Naive thymus-derived CD4-positive, alpha-beta T cell (primary cell): ENCODE results near the gene ANKRD10. TPM values are rescaled to one million over a fixed set of nuclear protein-coding genes. Genes with fewer than 3 reads are reported as not detected.

Experiments
- ATAC-seq: fragments of 150-1000 bp; cut with Tn5 transposase; 2 replicates; pipeline ENCODE4 v1.10.0; 2021; ENCODE audit warnings: mild to moderate bottlenecking, moderate library complexity
- CTCF ChIA-PET: fragments of 350-600 bp; sonication (Branson Sonifier 250); formaldehyde crosslinking; loops from one replicate; lab custom pipeline; 2021; ENCODE audit warnings: antibody characterized with exemption; lab: Charles Lee
- POLR2A ChIA-PET: fragments of 350-600 bp; sonication (Branson Sonifier 250); formaldehyde crosslinking; loops from one replicate; lab custom pipeline; 2021; ENCODE audit warnings: antibody characterized with exemption, inconsistent platforms; lab: Charles Lee
- DNase-seq, 9 donors: peaks; one replicate each; pipeline versions ENCODE4 v3.0.0 to v3.0.0-alpha.2; 2020 to 2022; ENCODE audit warnings: mixed read lengths in 1 of 9
- H3K27ac ChIP-seq: one replicate; pipeline ENCODE4 v1.7.0; 2013; ENCODE audit warnings: mild to moderate bottlenecking, low read depth, low read length, moderate library complexity
- H3K27me3 ChIP-seq, 2 donors: one replicate each; pipeline ENCODE4 v1.7.0; 2013; ENCODE audit warnings: low read length in 2 of 2, mild to moderate bottlenecking in 2 of 2, moderate library complexity in 2 of 2; ENCODE audit not compliant: control insufficient read depth in 2 of 2, insufficient read depth in 2 of 2
- H3K36me3 ChIP-seq, 3 experiments: 1 replicate in 2 of 3; 2 replicates in 1 of 3; pipeline ENCODE4 v1.7.0; 2013; ENCODE audit warnings: low read length in 3 of 3, mild to moderate bottlenecking in 3 of 3, moderate library complexity in 1 of 3; ENCODE audit not compliant: insufficient read depth in 3 of 3, control insufficient read depth in 2 of 3
- H3K4me1 ChIP-seq, 2 donors: one replicate each; pipeline ENCODE4 v1.7.0; 2013; ENCODE audit warnings: low read length in 2 of 2, mild to moderate bottlenecking in 2 of 2, moderate library complexity in 1 of 2; ENCODE audit not compliant: control insufficient read depth in 2 of 2, insufficient read depth in 2 of 2
- H3K4me3 ChIP-seq: 2 replicates; pipeline ENCODE4 v1.7.0; 2013; ENCODE audit warnings: mild to moderate bottlenecking, low read length
- H3K9me3 ChIP-seq, 3 experiments: 1 replicate in 2 of 3; 2 replicates in 1 of 3; pipeline ENCODE4 v1.7.0; 2013; ENCODE audit warnings: low read length in 3 of 3; ENCODE audit not compliant: control insufficient read depth in 2 of 3
- H3K27ac Mint-ChIP-seq, 9 donors: one replicate each; pipeline ENCODE4 v1.8.0; 2020 to 2022; ENCODE audit warnings: mixed read lengths in 9 of 9, mild to moderate bottlenecking in 8 of 9, moderate library complexity in 5 of 9, inconsistent platforms in 2 of 9
- H3K27me3 Mint-ChIP-seq, 5 donors: one replicate each; pipeline ENCODE4 v1.8.0; 2021 to 2022; ENCODE audit warnings: mixed read lengths in 5 of 5, mild to moderate bottlenecking in 1 of 5
- H3K36me3 Mint-ChIP-seq, 5 donors: one replicate each; pipeline ENCODE4 v1.8.0; 2020 to 2022; ENCODE audit warnings: mixed read lengths in 5 of 5, mild to moderate bottlenecking in 3 of 5, inconsistent platforms in 1 of 5
- H3K4me1 Mint-ChIP-seq, 7 donors: one replicate each; pipeline ENCODE4 v1.8.0; 2020 to 2022; ENCODE audit warnings: mixed read lengths in 7 of 7, mild to moderate bottlenecking in 3 of 7, inconsistent platforms in 1 of 7
- H3K4me3 Mint-ChIP-seq, 10 donors: one replicate each; pipeline ENCODE4 v1.8.0; 2020 to 2022; ENCODE audit warnings: mild to moderate bottlenecking in 10 of 10, mixed read lengths in 10 of 10, moderate library complexity in 6 of 10, inconsistent platforms in 2 of 10
- H3K9me3 Mint-ChIP-seq, 11 donors: one replicate each; pipeline ENCODE4 v1.8.0; 2020 to 2022; ENCODE audit warnings: mixed read lengths in 11 of 11, mild to moderate bottlenecking in 4 of 11, inconsistent platforms in 1 of 11, moderate library complexity in 1 of 11
- intact Hi-C, 2 donors: fragments of 100-400 bp; cut with micrococcal nuclease; formaldehyde crosslinking; loops; one replicate each; pipeline ENCODE4 v1.15.1; 2023
- polyA plus RNA-seq, 2 donors: library from polyadenylated mRNA; unstranded; fragments of 300-500 nt; fragmentation: Illumina TruSeq; gene quantifications; one replicate each; pipeline ENCODE4 v1.2.3, GENCODE V29; 2021
- total RNA-seq, 6 experiments: library from RNA in 5 of 6; stranded (reverse) in 5 of 6; gene quantifications; 1 replicate in 5 of 6; 2 replicates in 1 of 6; pipeline ENCODE4 v1.2.3 and lab custom pipeline; 2021 to 2026

ANKRD10 gene
- total and polyA plus RNA-seq, 7 experiments from 2014 or later, result 53.2 to 155 (median 130) TPM

DNA sequence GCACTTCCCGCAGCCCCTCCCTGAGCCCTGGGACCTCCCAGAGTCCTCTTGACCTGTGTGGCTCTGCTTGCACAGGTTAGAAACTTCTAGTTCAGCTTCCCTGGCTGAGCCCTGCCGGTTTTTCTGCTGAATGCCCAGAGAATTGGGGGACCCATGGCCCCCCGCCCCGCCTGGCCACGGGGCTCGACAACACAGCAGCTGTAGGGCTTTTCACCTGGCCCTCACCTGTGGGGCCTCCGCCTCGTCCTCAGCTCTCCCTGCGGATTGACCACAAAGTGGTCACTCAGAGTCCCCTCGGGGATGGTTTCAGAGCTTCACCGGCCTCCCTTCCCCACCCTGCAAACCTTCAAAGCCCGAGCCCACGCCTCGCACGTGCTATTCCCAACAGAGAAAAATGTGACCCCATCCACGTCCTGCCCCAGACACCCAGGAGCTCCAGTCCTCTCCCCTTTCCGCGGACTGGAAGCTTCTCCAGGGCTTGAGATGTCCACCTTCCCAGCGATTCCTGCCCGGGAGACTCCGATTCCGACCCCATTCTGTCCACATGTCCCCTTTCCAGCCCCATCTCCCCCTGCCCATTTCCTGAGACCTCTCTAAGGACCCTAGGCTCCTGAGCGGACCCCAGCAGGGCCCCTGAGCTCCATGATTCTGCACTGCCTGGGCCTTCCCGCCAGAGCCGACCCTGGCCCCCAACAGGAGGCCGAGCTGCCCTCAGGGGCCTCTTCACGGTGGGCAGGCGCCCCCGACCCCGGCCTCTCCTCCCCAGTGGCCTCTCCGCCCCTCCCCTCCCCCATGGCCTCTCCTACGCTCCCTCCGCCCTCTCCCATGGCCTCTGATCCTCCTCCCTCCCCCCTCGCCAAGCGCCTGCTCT, 41.9 kb downstream of the ANKRD10 start:
- ChIA-PET POLR2A (no interaction called here), CTCF (no interaction called here)
- Histone ChIP-seq H3K9me3 (no peaks in the 10 kb centered on the region), H3K27ac (no peak overlapping the region), H3K27me3 (peaks cover 0 to 6% of the 10 kb centered on the region in 2 donors), H3K4me3 (no peak overlapping the region), H3K36me3 (no peaks in the 10 kb centered on the region), H3K4me1 (peaks cover 0 to 10% of the 10 kb centered on the region in 2 donors)
- Mint-ChIP-seq H3K36me3 (peaks cover 0 to 4% (median 0%) of the 10 kb centered on the region in 5 donors), H3K9me3 (no peaks in the 10 kb centered on the region), H3K4me3 (peak overlapping the region in 1 of 10 donors; percentile 21), H3K27ac (peak overlapping the region in 1 of 9 donors; percentile 43), H3K27me3 (peaks cover 21 to 44% (median 26%) of the 10 kb centered on the region in 5 donors), H3K4me1 (peaks cover 0 to 16% (median 9%) of the 10 kb centered on the region in 7 donors)
- ATAC-seq, result no peak
- DNase-seq, result no peak
- intact Hi-C loops, result no loop called here

DNA sequence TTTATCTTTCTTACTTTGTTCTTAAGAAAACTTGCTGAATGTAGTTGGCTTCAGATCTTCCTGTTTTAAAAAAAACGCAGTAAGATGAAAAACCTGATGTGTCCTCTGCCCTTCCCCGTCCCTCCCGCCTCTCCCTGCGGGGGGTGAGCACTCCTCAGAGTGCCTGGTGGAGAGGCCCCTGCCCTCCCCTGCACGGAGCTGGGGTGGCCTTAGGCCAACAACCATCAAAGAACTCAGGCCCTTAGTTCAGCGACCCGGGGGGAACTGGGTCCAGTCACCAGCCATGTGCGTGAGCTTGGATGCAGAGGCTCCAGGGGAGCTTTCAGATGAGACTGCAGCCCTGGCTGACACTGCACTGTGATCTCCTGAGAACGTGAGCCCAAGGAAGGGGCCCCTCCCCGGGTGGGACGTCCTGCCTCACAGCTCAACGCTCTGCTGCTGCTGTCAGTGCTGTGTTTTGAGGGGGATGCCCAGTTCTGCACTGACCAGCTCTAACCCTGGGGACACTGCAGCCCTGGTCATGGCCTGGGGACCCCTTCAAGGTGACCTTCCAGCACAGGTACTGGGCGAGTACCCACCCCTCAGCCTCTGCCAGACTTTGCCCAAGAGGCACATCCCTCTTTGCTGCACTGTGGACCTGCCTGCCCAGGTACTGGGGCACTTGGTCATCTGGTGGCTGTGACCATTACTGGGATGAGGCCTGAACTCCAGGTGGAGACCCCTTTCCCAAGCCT, 42.7 kb downstream of the ANKRD10 start:
- peaks cover 0 to 16% (median 9%) of the 10 kb centered on the region in 7 donors for H3K4me1 Mint-ChIP-seq
- H3K27me3 Mint-ChIP-seq, result peaks cover 29 to 49% (median 33%) of the 10 kb centered on the region in 5 donors
- ATAC-seq (no peak), DNase-seq (no peak)
- H3K36me3 Mint-ChIP-seq, result peaks cover 0 to 4% (median 2%) of the 10 kb centered on the region in 5 donors
- peaks cover 0 to 6% of the 10 kb centered on the region in 2 donors for H3K27me3 ChIP-seq
- intact Hi-C loops, result no loop called here
- H3K27ac ChIP-seq, result no peak overlapping the region
- H3K27ac Mint-ChIP-seq, result no peak overlapping the region
- no peaks in the 10 kb centered on the region for H3K36me3 ChIP-seq
- H3K4me1 ChIP-seq, result peaks cover 0 to 10% of the 10 kb centered on the region in 2 donors
- no peaks in the 10 kb centered on the region for H3K9me3 Mint-ChIP-seq
- H3K4me3 ChIP-seq, result no peak overlapping the region
- no peak overlapping the region for H3K4me3 Mint-ChIP-seq
- ChIA-PET CTCF (no interaction called here), POLR2A (no interaction called here)
- H3K9me3 ChIP-seq, result no peaks in the 10 kb centered on the region

DNA sequence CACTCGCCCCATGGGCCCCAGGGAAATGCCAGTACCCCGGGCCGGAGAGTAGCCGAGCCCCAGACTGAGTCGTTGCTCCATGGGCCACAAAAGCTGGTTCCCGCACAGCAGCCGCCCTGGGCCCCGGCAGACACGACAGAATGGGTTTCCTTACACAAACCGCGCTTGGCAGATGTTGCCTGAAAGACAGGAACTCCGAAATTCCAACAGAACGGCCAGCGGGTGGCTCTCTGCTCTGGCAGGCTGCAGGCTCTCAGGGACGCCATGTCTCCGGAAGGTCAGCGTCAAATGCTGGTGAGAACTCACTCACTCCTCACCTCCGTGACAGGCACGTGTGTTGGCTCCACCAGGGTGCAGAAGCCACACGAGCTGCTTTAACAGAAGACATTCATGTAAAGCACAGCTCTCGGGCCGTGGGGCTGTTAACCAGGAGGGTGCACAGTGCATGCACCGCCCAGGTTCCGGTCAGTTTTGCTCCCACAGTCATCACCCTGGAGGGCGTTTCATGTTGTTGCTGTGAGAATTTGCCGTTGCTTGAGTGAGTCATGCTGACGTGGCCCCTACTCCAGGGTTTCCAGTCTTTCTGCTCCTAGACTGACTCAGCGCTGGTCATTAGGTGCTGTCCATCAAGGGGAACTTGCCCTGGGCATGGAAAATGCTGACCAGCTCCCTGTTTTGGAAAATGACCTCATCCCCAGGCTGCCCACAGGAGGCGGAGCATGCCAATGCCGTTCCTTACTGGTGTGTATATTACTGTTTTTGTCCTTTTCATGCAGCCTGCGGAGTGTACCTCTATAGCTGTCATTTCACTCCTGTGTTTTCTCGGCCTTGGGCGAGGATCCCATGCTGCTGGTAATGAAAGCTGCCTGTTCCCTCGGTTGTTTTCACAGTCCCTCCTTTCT, 44.8 kb downstream of the ANKRD10 start:
- peak overlapping the region in 8 of 10 donors; percentile 12 to 67 (median 38) for H3K4me3 Mint-ChIP-seq
- Histone ChIP-seq H3K4me1 (peaks cover 0 to 10% of the 10 kb centered on the region in 2 donors), H3K27me3 (peaks cover 0 to 6% of the 10 kb centered on the region in 2 donors), H3K27ac (no peak overlapping the region), H3K36me3 (no peaks in the 10 kb centered on the region), H3K9me3 (no peaks in the 10 kb centered on the region), H3K4me3 (no peak overlapping the region)
- POLR2A ChIA-PET, result no interaction called here
- intact Hi-C loops, result no loop called here
- H3K4me1 Mint-ChIP-seq, result peaks cover 0 to 15% (median 9%) of the 10 kb centered on the region in 7 donors
- peaks cover 43 to 57% (median 47%) of the 10 kb centered on the region in 5 donors for H3K27me3 Mint-ChIP-seq
- H3K9me3 Mint-ChIP-seq, result no peaks in the 10 kb centered on the region
- peak in 1 of 9 donors; percentile 32 for DNase-seq
- CTCF ChIA-PET, result no interaction called here
- no peak overlapping the region for H3K27ac Mint-ChIP-seq
- peaks cover 0 to 4% (median 4%) of the 10 kb centered on the region in 5 donors for H3K36me3 Mint-ChIP-seq
- ATAC-seq, result peak; percentile 73

DNA sequence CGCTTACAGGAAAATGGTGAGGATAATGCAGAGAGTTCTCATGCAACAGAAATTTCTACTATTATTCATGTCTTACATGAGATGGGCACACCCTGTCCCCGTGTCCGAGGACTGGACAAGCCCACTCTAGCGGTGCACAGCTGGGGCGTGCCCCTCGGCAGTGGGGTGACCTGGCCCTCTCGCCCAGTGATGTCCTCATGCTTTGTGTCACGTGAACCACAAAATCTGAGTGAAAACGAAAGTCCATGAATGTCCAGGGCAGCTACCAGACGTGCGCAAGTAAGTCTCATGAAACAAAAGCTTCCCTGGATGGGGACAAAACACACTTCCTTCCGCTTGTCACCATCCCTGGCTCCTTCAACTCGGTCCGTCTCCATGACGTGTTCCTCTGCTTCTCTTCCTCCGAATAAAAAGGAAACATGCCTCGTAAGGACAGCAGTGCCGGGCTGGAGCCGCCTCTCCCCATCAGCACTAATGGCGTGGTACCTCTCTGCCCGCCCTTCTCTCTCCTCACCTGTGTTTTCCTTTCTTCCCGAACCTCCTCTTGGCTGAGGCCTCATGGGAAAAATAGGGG, 45.6 kb downstream of the ANKRD10 start:
- H3K27ac Mint-ChIP-seq, result no peak overlapping the region
- ATAC-seq (no peak), DNase-seq (no peak)
- no peaks in the 10 kb centered on the region for H3K9me3 Mint-ChIP-seq
- H3K27me3 Mint-ChIP-seq, result peaks cover 43 to 56% (median 48%) of the 10 kb centered on the region in 5 donors
- H3K36me3 Mint-ChIP-seq, result peaks cover 0 to 4% (median 4%) of the 10 kb centered on the region in 5 donors
- CTCF ChIA-PET, result no interaction called here
- intact Hi-C loops, result no loop called here
- peaks cover 0 to 10% (median 5%) of the 10 kb centered on the region in 7 donors for H3K4me1 Mint-ChIP-seq
- peak overlapping the region in 8 of 10 donors; percentile 12 to 67 (median 38) for H3K4me3 Mint-ChIP-seq
- H3K4me3 ChIP-seq, result no peak overlapping the region
- H3K27ac ChIP-seq, result no peak overlapping the region
- POLR2A ChIA-PET, result no interaction called here
- H3K4me1 ChIP-seq, result peaks cover 0 to 9% of the 10 kb centered on the region in 2 donors
- H3K9me3 ChIP-seq, result no peaks in the 10 kb centered on the region
- peaks cover 0 to 6% of the 10 kb centered on the region in 2 donors for H3K27me3 ChIP-seq
- no peaks in the 10 kb centered on the region for H3K36me3 ChIP-seq

DNA sequence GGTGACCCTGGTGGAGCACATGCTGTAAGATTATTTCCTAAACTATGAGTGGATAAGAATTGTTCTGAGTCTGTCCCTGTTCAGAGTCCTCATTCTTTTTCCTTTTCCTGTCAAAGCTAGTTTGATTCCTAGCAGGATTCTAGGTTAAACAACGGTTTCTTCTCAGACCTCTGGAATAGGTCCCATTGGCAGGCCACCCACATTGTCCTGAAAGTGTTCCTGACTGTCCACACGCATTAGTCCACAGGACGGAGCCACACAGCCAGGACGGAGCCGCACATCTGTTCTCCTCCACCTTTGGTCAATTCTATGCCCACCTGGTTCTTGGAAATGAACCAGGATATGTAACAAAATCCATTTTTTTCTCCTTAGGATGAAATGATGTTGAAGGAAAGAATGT, 46.1 kb downstream of the ANKRD10 start:
- Histone ChIP-seq H3K4me1 (peaks cover 0 to 3% of the 10 kb centered on the region in 2 donors), H3K9me3 (no peaks in the 10 kb centered on the region), H3K27ac (no peak overlapping the region), H3K36me3 (no peaks in the 10 kb centered on the region), H3K4me3 (no peak overlapping the region), H3K27me3 (peaks cover 0 to under 1% of the 10 kb centered on the region in 2 donors)
- Mint-ChIP-seq H3K4me3 (no peak overlapping the region), H3K27ac (no peak overlapping the region), H3K4me1 (peaks cover 0 to 10% (median 5%) of the 10 kb centered on the region in 7 donors), H3K9me3 (peaks cover 0 to 1% (median 0%) of the 10 kb centered on the region in 11 donors), H3K27me3 (peaks cover 43 to 56% (median 52%) of the 10 kb centered on the region in 5 donors), H3K36me3 (peaks cover 0 to 4% (median 4%) of the 10 kb centered on the region in 5 donors)
- ChIA-PET CTCF (no interaction called here), POLR2A (no interaction called here)
- DNase-seq (no peak), ATAC-seq (no peak)
- intact Hi-C loops, result no loop called here

DNA sequence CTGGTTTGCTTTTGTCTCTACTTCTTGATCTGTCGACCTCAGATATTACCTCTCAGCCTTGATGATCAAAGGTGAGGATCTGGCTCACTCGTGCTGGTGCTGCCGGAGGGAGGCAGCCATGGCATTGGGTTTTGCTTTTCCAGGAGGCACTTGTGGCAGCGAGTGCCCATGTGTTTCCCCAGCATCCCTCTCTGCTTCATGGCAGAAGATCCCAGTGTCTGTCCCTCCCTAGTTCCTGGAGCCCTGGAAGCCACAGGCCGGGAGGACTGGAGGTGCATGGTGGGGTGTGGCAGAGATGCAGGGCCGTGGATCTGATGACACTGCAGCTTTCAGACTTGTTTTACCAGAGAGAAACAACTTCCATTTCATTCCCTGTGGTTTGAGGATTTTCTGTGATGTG, 47.5 kb downstream of the ANKRD10 start:
- no peaks in the 10 kb centered on the region for H3K4me1 ChIP-seq
- Mint-ChIP-seq H3K27ac (no peak overlapping the region), H3K4me3 (no peak overlapping the region), H3K27me3 (peaks cover 43 to 58% (median 53%) of the 10 kb centered on the region in 5 donors), H3K4me1 (peaks cover 0 to 10% (median 2%) of the 10 kb centered on the region in 7 donors), H3K9me3 (peaks cover 0 to 1% (median 0%) of the 10 kb centered on the region in 11 donors), H3K36me3 (peaks cover 0 to 4% (median 4%) of the 10 kb centered on the region in 5 donors)
- ChIA-PET CTCF (no interaction called here), POLR2A (no interaction called here)
- H3K27ac ChIP-seq, result no peak overlapping the region
- H3K4me3 ChIP-seq, result no peak overlapping the region
- no peaks in the 10 kb centered on the region for H3K36me3 ChIP-seq
- ATAC-seq (no peak), DNase-seq (no peak)
- H3K27me3 ChIP-seq, result no peaks in the 10 kb centered on the region
- H3K9me3 ChIP-seq, result no peaks in the 10 kb centered on the region
- intact Hi-C loops, result no loop called here
